A549 (cell line): ENCODE measurements around the gene GRIK4. TPM values are rescaled to one million over a fixed set of nuclear protein-coding genes. Genes with fewer than 3 reads are reported as not detected.

Experiments
- ATAC-seq, 2 experiments: fragments of 200-7000 bp in 1 of 2; fragments of >200 bp in 1 of 2; cut with Nextera tagmentation in 1 of 2; cut with Tn5 transposase in 1 of 2; 3 replicates each; pipeline versions ENCODE4 v1.8.0 to v1.9.1; 2018 to 2020; ENCODE audit warnings: mild to moderate bottlenecking in 1 of 2, moderate library complexity in 1 of 2
- CTCF ChIA-PET: fragments of 300-600 bp; sonication (Branson Sonifier 250); formaldehyde crosslinking; extraction: SDS; loops from one replicate; lab custom pipeline; 2021; ENCODE audit warnings: antibody characterized with exemption, inconsistent platforms; lab: Yijun Ruan, JAX
- POLR2A ChIA-PET: fragments of 350-600 bp; formaldehyde crosslinking; extraction: SDS; loops from one replicate; lab custom pipeline; 2021; ENCODE audit warnings: antibody characterized with exemption, inconsistent platforms; lab: Yijun Ruan, JAX
- DNase-seq, 2 experiments: peaks; one replicate each; pipeline versions ENCODE4 v3.0.0 to v3.0.0-alpha.2; 2011 to 2016; ENCODE audit warnings: low read depth in 1 of 2, low spot score in 1 of 2
- FAIRE-seq: peaks from 2 replicates; lab custom pipeline; 2011; peaks lifted over from hg19 to GRCh38; lab: Jason Lieb, UNC
- H3K27ac ChIP-seq, 2 experiments: fragments of >200 bp; sonication (Bioruptor Twin); formaldehyde crosslinking; 3 replicates each; pipeline ENCODE4 v1.5.1; 2016 to 2017
- H3K4me1 ChIP-seq: fragments of >200 bp; sonication (Bioruptor Twin); formaldehyde crosslinking; 3 replicates; pipeline ENCODE4 v1.6.1; 2016
- H3K4me2 ChIP-seq: fragments of >200 bp; sonication (Bioruptor Twin); formaldehyde crosslinking; 3 replicates; pipeline ENCODE4 v1.6.1; 2016
- H3K4me3 ChIP-seq: fragments of >200 bp; sonication (Bioruptor Twin); formaldehyde crosslinking; 3 replicates; pipeline ENCODE4 v1.5.1; 2016
- H3K9me3 ChIP-seq: fragments of >200 bp; sonication (Bioruptor Twin); formaldehyde crosslinking; 3 replicates; pipeline ENCODE4 v1.6.1; 2016
- ATOH8 ChIP-seq: fragments of 250-450 bp; sonication (Bioruptor Pico); IDR thresholded peaks from 2 replicates; pipeline ENCODE4 v1.5.0; 2020; ENCODE audit warnings: low read depth, mild to moderate bottlenecking, moderate library complexity
- BHLHE40 ChIP-seq: IDR thresholded peaks from 2 replicates; pipeline ENCODE4 v1.6.1; 2012; ENCODE audit warnings: low read depth, low read length, inconsistent platforms
- CEBPB ChIP-seq, 2 experiments: fragments of >200 bp in 1 of 2; sonication (Bioruptor Twin) in 1 of 2; formaldehyde crosslinking in 1 of 2; IDR thresholded peaks; 2 replicates each; pipeline ENCODE4 v1.6.1; 2012 to 2016
- CHD4 ChIP-seq: fragments of 200-600 bp; sonication (generic); IDR thresholded peaks from 2 replicates; pipeline ENCODE4 v1.6.1; 2016; ENCODE audit warnings: antibody characterized with exemption, mild to moderate bottlenecking, borderline replicate concordance
- E2F6 ChIP-seq: IDR thresholded peaks from 2 replicates; pipeline ENCODE4 v1.6.1; 2012; ENCODE audit warnings: low read depth, borderline replicate concordance
- ELK1 ChIP-seq: fragments of 150-350 bp; IDR thresholded peaks from 2 replicates; pipeline ENCODE4 v1.6.1; 2014; ENCODE audit warnings: low read depth, mild to moderate bottlenecking, low read length
- ESRRA ChIP-seq: fragments of 150-350 bp; IDR thresholded peaks from 2 replicates; pipeline ENCODE4 v1.6.1; 2014; ENCODE audit warnings: mild to moderate bottlenecking, low read length, borderline replicate concordance
- FOSL2 ChIP-seq, 2 experiments: fragments of 450-650 bp in 1 of 2; fragments of >200 bp in 1 of 2; sonication (Bioruptor Twin) in 1 of 2; formaldehyde crosslinking; IDR thresholded peaks; 2 replicates each; pipeline versions ENCODE4 v1.5.0 to v1.6.1; 2016 to 2020; ENCODE audit warnings: mild to moderate bottlenecking in 1 of 2, moderate library complexity in 1 of 2
- HOXA7 ChIP-seq: fragments of 250-450 bp; sonication (Bioruptor Pico); IDR thresholded peaks from 2 replicates; pipeline ENCODE4 v1.5.0; 2020; ENCODE audit warnings: mild to moderate bottlenecking, moderate library complexity
- MAX ChIP-seq: IDR thresholded peaks from 2 replicates; pipeline ENCODE4 v1.6.1; 2012
- MAZ ChIP-seq: fragments of 150-350 bp; IDR thresholded peaks from 2 replicates; pipeline ENCODE4 v1.6.1; 2014; ENCODE audit warnings: antibody characterized with exemption, low read depth, low read length, borderline replicate concordance
- NFE2L2 ChIP-seq: fragments of 150-350 bp; conservative IDR thresholded peaks from 2 replicates; pipeline ENCODE4 v1.6.1; 2014; ENCODE audit warnings: low read length
- PBX3 ChIP-seq: IDR thresholded peaks from 2 replicates; pipeline ENCODE4 v1.6.1; 2012
- PHF8 ChIP-seq: fragments of 200-600 bp; sonication (generic); IDR thresholded peaks from 2 replicates; pipeline ENCODE4 v1.6.1; 2016; ENCODE audit warnings: low read depth, mild to moderate bottlenecking, antibody characterized with exemption, moderate library complexity, borderline replicate concordance
- POLR2AphosphoS2 ChIP-seq: conservative IDR thresholded peaks from 2 replicates; pipeline ENCODE4 v1.6.1; 2012; ENCODE audit warnings: low read length, improper control_type of control experiment, inconsistent platforms
- RAD21 ChIP-seq, 2 experiments: fragments of >200 bp in 1 of 2; sonication (Bioruptor Twin) in 1 of 2; formaldehyde crosslinking in 1 of 2; IDR thresholded peaks in 1 of 2; conservative IDR thresholded peaks in 1 of 2; 2 replicates in 1 of 2; 3 replicates in 1 of 2; pipeline ENCODE4 v1.6.1; 2012 to 2018; ENCODE audit warnings: inconsistent platforms in 1 of 2
- RARB ChIP-seq: fragments of 250-450 bp; sonication (Bioruptor Pico); IDR thresholded peaks from 2 replicates; pipeline ENCODE4 v1.8.0; 2021; ENCODE audit warnings: mild to moderate bottlenecking, moderate library complexity
- REST ChIP-seq: fragments of 200-600 bp; sonication (generic); IDR thresholded peaks from 2 replicates; pipeline ENCODE4 v1.6.1; 2016; ENCODE audit warnings: antibody characterized with exemption, mild to moderate bottlenecking, moderate library complexity
- SMC3 ChIP-seq: fragments of >200 bp; sonication (Bioruptor Twin); formaldehyde crosslinking; IDR thresholded peaks from 3 replicates; pipeline ENCODE4 v1.6.1; 2018; ENCODE audit warnings: inconsistent platforms
- SREBF2 ChIP-seq: fragments of 450-650 bp; IDR thresholded peaks from 2 replicates; pipeline ENCODE4 v1.6.1; 2014; ENCODE audit warnings: mild to moderate bottlenecking, moderate library complexity
- ZC3H11A ChIP-seq: fragments of 450-650 bp; IDR thresholded peaks from 2 replicates; pipeline ENCODE4 v1.6.1; 2014; ENCODE audit warnings: antibody characterized with exemption, mild to moderate bottlenecking
- ZFP36 ChIP-seq: fragments of 450-650 bp; IDR thresholded peaks from 2 replicates; pipeline ENCODE4 v1.6.1; 2014; ENCODE audit warnings: borderline replicate concordance; ENCODE audit not compliant: partially characterized antibody
- ZSCAN20 ChIP-seq: fragments of 250-450 bp; sonication (Bioruptor Pico); IDR thresholded peaks from 2 replicates; pipeline ENCODE4 v1.8.0; 2022; ENCODE audit warnings: mild to moderate bottlenecking, moderate library complexity
- WGBS: methylation state at CpG from one replicate; pipeline ENCODE4 v1.1.6; 2017; ENCODE audit errors: missing lambda C conversion rate; 5-methylcytosine and 5-hydroxymethylcytosine counted together
- polyA plus RNA-seq, 4 experiments: library from polyadenylated mRNA; depleted of rRNA in 3 of 4; stranded (reverse); fragments of >200 nt; fragmentation: RNase III in 1 of 4; extraction: RNeasy Plus Mini Kit Qiagen cat#74134 plus additional on column Dnase treatment in 1 of 4; gene quantifications; 2 replicates in 3 of 4; 3 replicates in 1 of 4; pipeline ENCODE4 v1.2.3, GENCODE V29; 2011 to 2017

The GRIK4 gene
- polyA plus RNA-seq, 2 of the 4 experiments (the other 2 are of a cell fraction): 0.01 TPM; not detected in 1

- DNase-seq: no peak
- H3K9me3 ChIP-seq: no peaks in the 10 kb centered on the region
- no peak overlapping the region for H3K27ac ChIP-seq
- no peak for FAIRE-seq
- H3K4me3 ChIP-seq: no peak overlapping the region
- CTCF ChIA-PET: no interaction called here
- H3K4me1 ChIP-seq: no peaks in the 10 kb centered on the region
- POLR2A ChIA-PET: no interaction called here
- no peak for TF ChIP-seq BHLHE40
- no peak for TF ChIP-seq HOXA7
- TF ChIP-seq RAD21 (conservative IDR thresholded peaks at IDR 0.05 in 1 of 2, IDR thresholded peaks at IDR 0.05 in 1 of 2): no peak
- no peak for TF ChIP-seq ATOH8
- no peak for TF ChIP-seq NFE2L2
- TF ChIP-seq FOSL2 (IDR thresholded peaks at IDR 0.05): no peak
- TF ChIP-seq FOSL2 (CRISPR knock-in tag; IDR thresholded peaks at IDR 0.05): no peak
- no peak for TF ChIP-seq POLR2AphosphoS2
- no peak for TF ChIP-seq ZSCAN20 (CRISPR knock-in tag)
- TF ChIP-seq ESRRA: no peak
- no peak for TF ChIP-seq ZC3H11A
- TF ChIP-seq ELK1: no peak
- no peak for TF ChIP-seq SMC3
- no peak for TF ChIP-seq RARB
- TF ChIP-seq PHF8: no peak
- no peak for TF ChIP-seq SREBF2
- WGBS: 73% methylated on average over 9 of the region's 17 CpGs
- no peak for ATAC-seq
- H3K4me2 ChIP-seq: no peak overlapping the region
These were observed 264.7 kb downstream of the GRIK4 start for GRCh38 chr11:120775986-120776951.

- ChIA-PET POLR2A (no interaction called here), CTCF (interaction anchor here (0.8 kb wide), 1 partner anchor 22 kb away, joined by 3 read pairs; no protein-coding TSS in a partner anchor)
- no peak for TF ChIP-seq ZFP36
- TF ChIP-seq PBX3: no peak
- TF ChIP-seq MAZ: no peak
- TF ChIP-seq E2F6: no peak
- TF ChIP-seq CHD4: no peak
- no peak for TF ChIP-seq CEBPB (IDR thresholded peaks at IDR 0.05)
- no peak for TF ChIP-seq REST
- no peak for TF ChIP-seq SMC3
- TF ChIP-seq MAX: no peak
- DNase-seq: no peak
- 55% methylated on average over 6 of the region's 10 CpGs for WGBS
- no peak for FAIRE-seq
- H3K4me1 ChIP-seq: no peaks in the 10 kb centered on the region
- H3K4me3 ChIP-seq: no peak overlapping the region
- no peak overlapping the region for H3K27ac ChIP-seq
- no peak for ATAC-seq
- H3K9me3 ChIP-seq: no peaks in the 10 kb centered on the region
- no peak overlapping the region for H3K4me2 ChIP-seq
These were observed 267.3 kb downstream of the GRIK4 start for GRCh38 chr11:120778685-120779490.
